ENCODE measurements around the gene LPAR1. TPM values are rescaled to one million over a fixed set of nuclear protein-coding genes. Genes with fewer than 3 reads are reported as not detected.

Gene LPAR1
- total and polyA plus RNA-seq, 2 donors (not counting 1 experiment from before 2014, with no cell fraction given): 0.06 TPM; not detected in 1

- H3K36me3 ChIP-seq (replicated peaks in 1 of 2; ENCODE audit: control extremely low read depth in 1 of 2, control insufficient read depth in 1 of 2, extremely low read depth in 1 of 2, insufficient read depth in 2 of 2, low read length in 1 of 2): no peaks in the 10 kb centered on the region
- H4K20me1 ChIP-seq (ENCODE audit: control insufficient read depth, insufficient read depth, low read length, poor library complexity, severe bottlenecking): no peaks in the 10 kb centered on the region
- CTCF ChIA-PET: no interaction called here
- DNase-seq (no peak), ATAC-seq (ENCODE audit: low read depth) (no peak)
- no peak overlapping the region for H3K9ac ChIP-seq (ENCODE audit: low read length)
- Mint-ChIP-seq H3K4me1 (no peaks in the 10 kb centered on the region), H3K9me3 (ENCODE audit: insufficient read depth) (no peaks in the 10 kb centered on the region), H3K4me3 (no peak overlapping the region), H3K27ac (no peak overlapping the region), H3K27me3 (peaks cover 3% of the 10 kb centered on the region)
- no peaks in the 10 kb centered on the region for H3K27me3 ChIP-seq (replicated peaks in 1 of 4; ENCODE audit: control extremely low read depth in 1 of 4, control insufficient read depth in 3 of 4, insufficient read depth in 4 of 4, low read length in 3 of 4)
- no peak overlapping the region for H3K4me3 ChIP-seq (ENCODE audit: control extremely low read depth in 1 of 5, extremely low read depth in 1 of 5, insufficient read depth in 1 of 5, low read depth in 2 of 5, low read length in 4 of 5)
- 47% methylated on average over 3 of the region's 4 CpGs for WGBS (ENCODE audit: insufficient coverage)
- no peaks in the 10 kb centered on the region for H3K79me2 ChIP-seq (ENCODE audit: control insufficient read depth, insufficient read depth, low read length)
- no peaks in the 10 kb centered on the region for H3K4me1 ChIP-seq (ENCODE audit: control insufficient read depth in 2 of 2, insufficient read depth in 2 of 2, low read length in 2 of 2)
- no peaks in the 10 kb centered on the region for H3K9me3 ChIP-seq (ENCODE audit: control extremely low read depth in 1 of 3, control insufficient read depth in 2 of 3, insufficient read depth in 1 of 3, low read length in 2 of 3)
- intact Hi-C loops (cut with micrococcal nuclease): no loop called here
- peak overlapping the region; percentile 42 for H2AFZ ChIP-seq (ENCODE audit: insufficient read depth, low read depth, low read length, poor library complexity, severe bottlenecking)
- POLR2A ChIA-PET: no interaction called here
- H3K27ac ChIP-seq (ENCODE audit: low read length in 2 of 2): no peak overlapping the region
- TF ChIP-seq CTCF (IDR thresholded peaks at IDR 0.05): no peak
- no peak for TF ChIP-seq EZH2 (IDR thresholded peaks at IDR 0.05; ENCODE audit: borderline replicate concordance, insufficient read depth, low read depth, low read length, poor library complexity, severe bottlenecking)
- no peak overlapping the region for H3K4me2 ChIP-seq (replicated peaks; ENCODE audit: low read depth, low read length, poor library complexity, severe bottlenecking)
Observed at GRCh38 chr9:111065414-111065813, 27.1 kb upstream of the LPAR1 start.

GRCh38 chr9:111064160-111064837, 26.0 kb upstream of the LPAR1 start:
- ChIA-PET POLR2A (no interaction called here), CTCF (no interaction called here)
- Histone ChIP-seq H3K4me2 (replicated peaks; ENCODE audit: low read depth, low read length, poor library complexity, severe bottlenecking) (no peak overlapping the region), H3K9ac (ENCODE audit: low read length) (no peak overlapping the region), H3K36me3 (replicated peaks in 1 of 2; ENCODE audit: control extremely low read depth in 1 of 2, control insufficient read depth in 1 of 2, extremely low read depth in 1 of 2, insufficient read depth in 2 of 2, low read length in 1 of 2) (no peaks in the 10 kb centered on the region), H2AFZ (ENCODE audit: insufficient read depth, low read depth, low read length, poor library complexity, severe bottlenecking) (no peak overlapping the region), H3K9me3 (ENCODE audit: control extremely low read depth in 1 of 3, control insufficient read depth in 2 of 3, insufficient read depth in 1 of 3, low read length in 2 of 3) (no peaks in the 10 kb centered on the region), H3K4me3 (ENCODE audit: control extremely low read depth in 1 of 5, extremely low read depth in 1 of 5, insufficient read depth in 1 of 5, low read depth in 2 of 5, low read length in 4 of 5) (no peak overlapping the region), H4K20me1 (ENCODE audit: control insufficient read depth, insufficient read depth, low read length, poor library complexity, severe bottlenecking) (no peaks in the 10 kb centered on the region), H3K27ac (ENCODE audit: low read length in 2 of 2) (no peak overlapping the region), H3K79me2 (ENCODE audit: control insufficient read depth, insufficient read depth, low read length) (no peaks in the 10 kb centered on the region), H3K4me1 (ENCODE audit: control insufficient read depth in 2 of 2, insufficient read depth in 2 of 2, low read length in 2 of 2) (no peaks in the 10 kb centered on the region), H3K27me3 (replicated peaks in 1 of 4; ENCODE audit: control extremely low read depth in 1 of 4, control insufficient read depth in 3 of 4, insufficient read depth in 4 of 4, low read length in 3 of 4) (no peaks in the 10 kb centered on the region)
- peaks cover 3% of the 10 kb centered on the region for H3K27me3 Mint-ChIP-seq
- WGBS (ENCODE audit: insufficient coverage): 81% methylated on average over 4 of the region's 7 CpGs
- ATAC-seq (ENCODE audit: low read depth) (no peak), DNase-seq (no peak)
- no peaks in the 10 kb centered on the region for H3K9me3 Mint-ChIP-seq (ENCODE audit: insufficient read depth)
- intact Hi-C loops (cut with micrococcal nuclease): no loop called here
- no peak overlapping the region for H3K4me3 Mint-ChIP-seq
- no peak overlapping the region for H3K27ac Mint-ChIP-seq
- no peaks in the 10 kb centered on the region for H3K4me1 Mint-ChIP-seq
- TF ChIP-seq CTCF (IDR thresholded peaks at IDR 0.05): no peak
- no peak for TF ChIP-seq EZH2 (IDR thresholded peaks at IDR 0.05; ENCODE audit: borderline replicate concordance, insufficient read depth, low read depth, low read length, poor library complexity, severe bottlenecking)

All from B cell (primary cell).